ENCODE measurements around the gene ABCD1.

GRCh38 chrX:153681175-153681574, 43.5 kb upstream of the ABCD1 start:
- TF ChIP-seq CTCF (IDR thresholded peaks at IDR 0.05): no peak
- no peak for TF ChIP-seq POLR2A (IDR thresholded peaks at IDR 0.05)
- TF ChIP-seq EP300 (IDR thresholded peaks at IDR 0.05): no peak

Data from tibial nerve (tissue), 4 donors.